Left ventricle myocardium superior (tissue), 1 donor: ENCODE data around the gene HES5. TPM values are rescaled to one million over a fixed set of nuclear protein-coding genes. Genes with fewer than 3 reads are reported as not detected.
A peak's percentile ranks its signal among the peaks of the same experiment; 100 is the strongest.

Source experiments
- ATAC-seq: fragments of 200-7000 bp; cut with Tn5 transposase; one replicate; pipeline ENCODE4 v1.9.1; 2020; ENCODE audit warnings: mild to moderate bottlenecking, moderate library complexity
- DNase-seq: peaks from one replicate; pipeline ENCODE4 v3.0.0-alpha.2; 2020
- intact Hi-C: fragments of 100-400 bp; cut with micrococcal nuclease; formaldehyde crosslinking; loops from one replicate; pipeline ENCODE4 v1.11.0; 2022
- total RNA-seq: library from RNA; stranded (reverse); fragmentation: NEBNext Ultra II Directional; extraction: Animal tissue kit (Norgen Biotek cat#: 25700); gene quantifications from one replicate; pipeline ENCODE4 v1.2.1, GENCODE V29; 2021
- donor health status: DM: no; HTN: yes; CAD: no; lungs with severe emphysema.

Gene HES5
- total RNA-seq, 1 donor from 2014 or later: 1.7 TPM

DNA sequence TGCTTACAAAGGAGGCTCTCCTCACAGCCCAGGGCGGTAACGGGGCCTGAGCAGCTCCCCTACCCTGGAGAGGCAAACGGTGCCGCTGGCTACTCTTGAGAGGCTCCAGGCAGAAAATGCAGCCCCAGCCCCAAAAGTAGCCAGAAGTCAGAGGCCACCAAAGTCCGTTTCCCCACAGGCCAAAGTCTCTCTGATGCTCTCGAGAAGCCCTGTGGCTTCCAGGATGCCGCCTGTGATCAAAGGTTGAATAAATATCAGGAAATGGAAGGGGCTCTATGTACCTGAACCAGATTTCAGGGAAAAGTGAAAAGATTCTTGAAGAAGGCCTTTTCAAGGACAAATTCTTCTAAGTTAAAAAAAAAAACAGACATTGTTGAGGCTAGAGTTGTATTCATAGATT is 7.8 kb downstream of the HES5 start:
- no peak for ATAC-seq
- intact Hi-C loops: no loop called here
- DNase-seq: no peak

DNA sequence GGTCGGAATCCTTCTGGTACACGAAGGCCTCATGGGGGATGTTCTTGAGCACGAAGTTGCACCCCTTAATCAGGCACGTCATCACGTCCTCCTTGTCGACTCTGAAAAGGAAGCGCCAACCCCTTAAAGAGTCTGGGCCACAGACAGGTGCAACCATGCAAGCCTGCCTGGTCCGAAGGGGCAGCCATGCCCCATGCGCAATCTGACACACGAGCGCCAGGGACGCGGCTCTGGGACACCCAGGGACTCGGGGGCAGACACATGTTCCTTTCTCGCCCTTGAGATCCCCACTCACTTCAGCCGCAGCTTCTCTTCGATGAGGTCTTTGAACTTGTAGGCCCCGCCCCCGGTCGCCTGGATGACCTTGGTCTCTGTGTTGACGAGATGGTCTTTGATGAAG is 9.3 kb downstream of the HES5 start:
- intact Hi-C loops: no loop called here
- ATAC-seq (no peak), DNase-seq (no peak)

DNA sequence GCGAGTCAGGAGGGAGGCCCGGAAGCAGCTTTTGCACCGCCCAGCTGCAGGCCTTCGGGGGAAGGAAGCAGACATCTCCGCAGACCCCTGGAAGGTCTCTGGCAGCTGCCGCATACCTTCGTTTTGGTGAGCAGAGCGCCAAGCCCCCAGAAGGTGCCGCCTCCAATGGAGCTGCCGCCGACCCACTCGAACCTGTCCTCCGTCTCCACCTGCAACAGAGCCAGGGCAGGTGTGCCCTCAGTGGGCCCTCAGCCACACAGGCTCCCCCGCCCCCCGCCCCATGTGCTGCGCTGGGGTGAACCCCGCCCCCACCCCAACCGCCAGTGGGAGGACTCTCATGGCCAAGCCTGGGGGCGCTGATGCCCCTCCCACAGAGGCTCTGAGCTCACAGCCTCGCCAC is 9.9 kb downstream of the HES5 start:
- ATAC-seq (no peak), DNase-seq (no peak)
- intact Hi-C loops: no loop called here

DNA sequence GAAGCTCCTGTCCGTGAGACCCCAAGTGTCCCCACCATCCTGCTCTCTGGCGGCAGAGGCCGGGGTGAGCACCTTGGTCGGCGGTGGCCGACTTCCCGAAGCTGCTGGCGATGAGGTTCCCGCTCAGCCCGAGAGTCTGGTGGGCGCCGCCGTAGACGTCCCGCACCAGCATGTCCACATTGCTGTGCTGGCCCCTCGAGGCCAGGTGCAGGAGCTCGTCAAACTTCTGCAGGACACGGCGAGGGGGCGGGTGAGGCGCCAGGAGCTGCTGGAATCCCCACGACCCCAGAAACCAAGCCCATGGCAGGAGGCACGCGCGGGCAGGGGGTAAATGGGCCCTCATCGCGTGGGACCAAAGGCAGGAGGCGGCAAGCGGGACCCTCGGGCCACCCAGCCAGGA is 10.3 kb downstream of the HES5 start:
- intact Hi-C loops: no loop called here
- ATAC-seq (no peak), DNase-seq (no peak)

DNA sequence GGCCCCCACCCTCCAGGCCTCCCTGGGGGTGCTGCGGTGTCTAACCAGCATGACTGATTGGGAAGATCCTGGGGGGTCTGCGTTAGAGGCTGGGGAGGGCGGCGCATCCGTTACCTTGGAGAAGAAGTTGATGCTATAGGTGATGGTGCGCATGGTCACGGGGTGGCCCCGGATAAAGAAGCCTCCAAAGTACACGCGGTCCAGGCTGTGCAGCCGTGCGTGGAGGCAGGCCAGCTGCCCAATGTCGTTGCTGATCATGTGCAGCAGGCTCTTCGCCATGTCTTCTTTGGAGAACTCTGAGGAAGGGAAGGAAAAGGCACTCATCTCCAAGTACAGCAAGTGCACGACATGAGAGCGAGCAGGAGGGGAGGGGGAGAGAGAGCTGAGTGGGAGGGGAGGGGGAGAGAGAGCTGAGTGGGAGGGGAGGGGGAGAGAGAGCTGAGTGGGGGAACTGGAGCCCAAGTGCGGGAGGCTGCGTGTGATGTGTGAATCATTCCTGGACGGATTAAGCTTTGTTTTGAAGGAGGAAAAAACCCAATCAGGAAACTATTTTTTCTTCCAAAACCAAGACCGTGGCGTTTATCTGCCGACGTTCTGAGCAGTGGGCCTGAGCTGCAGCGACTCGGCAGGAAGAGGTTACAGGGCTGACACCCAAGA is 10.9 kb downstream of the HES5 start:
- intact Hi-C loops: no loop called here
- DNase-seq (no peak), ATAC-seq (no peak)

DNA sequence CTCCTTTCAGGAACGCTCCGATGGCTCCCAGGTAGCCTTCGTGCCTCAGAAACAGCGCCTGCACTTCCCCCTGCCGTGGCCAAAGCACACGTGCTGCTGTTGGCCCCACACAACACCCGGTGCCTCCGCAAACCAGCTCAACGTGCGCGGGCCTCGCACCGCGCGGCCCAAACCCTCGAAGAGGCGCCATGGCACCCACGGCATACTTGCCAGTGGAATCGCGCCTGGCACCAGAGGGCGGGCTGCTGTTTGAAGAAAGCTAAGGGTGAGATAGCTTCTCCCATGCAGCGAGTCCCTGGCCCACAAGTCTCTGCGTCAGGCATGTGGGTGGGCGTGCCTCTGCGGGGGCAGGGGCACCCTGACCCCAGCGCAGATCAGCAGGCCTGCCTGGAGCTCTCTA is 11.5 kb downstream of the HES5 start:
- intact Hi-C loops: no loop called here
- no peak for DNase-seq
- no peak for ATAC-seq

DNA sequence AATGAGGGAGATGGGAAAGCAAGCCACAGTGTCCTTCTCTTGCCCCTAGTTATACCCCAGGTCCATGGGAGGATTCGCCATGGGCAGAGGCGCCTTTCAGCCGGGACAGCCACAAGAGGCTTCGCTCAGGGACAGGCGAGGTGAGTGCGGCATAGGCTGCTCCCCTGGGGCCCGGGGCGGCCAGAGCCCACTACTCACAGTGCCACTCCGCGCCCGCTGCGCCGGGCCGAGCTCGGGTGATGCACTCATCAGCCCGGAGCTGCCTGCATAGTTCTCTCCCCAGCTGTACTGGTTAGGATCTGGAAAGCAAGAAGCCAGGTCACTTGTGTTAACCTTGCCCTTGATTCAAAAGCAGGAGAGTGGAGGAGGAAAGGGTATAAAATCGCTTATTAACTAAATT is 12.1 kb downstream of the HES5 start:
- no peak for ATAC-seq
- intact Hi-C loops: no loop called here
- DNase-seq: no peak

DNA sequence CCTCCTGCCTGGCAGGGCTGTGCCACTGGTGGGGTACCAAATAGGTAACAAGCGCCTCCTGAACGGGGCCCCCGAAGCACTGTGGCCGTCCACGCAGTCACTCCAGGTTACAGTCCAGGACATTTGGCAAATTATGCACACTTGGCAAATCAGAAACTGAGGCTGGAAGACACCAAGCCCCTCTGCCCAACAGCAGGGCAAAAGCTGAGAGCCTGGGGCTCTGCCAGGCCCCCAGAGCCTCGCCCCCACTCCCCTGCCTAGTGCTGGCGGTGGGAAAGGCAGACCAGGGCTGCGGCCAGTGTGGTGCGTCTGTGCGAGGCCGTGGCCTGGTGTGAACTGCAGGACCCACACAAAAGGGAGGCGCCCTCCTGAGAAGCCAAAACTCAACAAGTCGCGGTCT is 13.1 kb downstream of the HES5 start:
- DNase-seq (no peak), ATAC-seq (no peak)
- intact Hi-C loops: no loop called here

DNA sequence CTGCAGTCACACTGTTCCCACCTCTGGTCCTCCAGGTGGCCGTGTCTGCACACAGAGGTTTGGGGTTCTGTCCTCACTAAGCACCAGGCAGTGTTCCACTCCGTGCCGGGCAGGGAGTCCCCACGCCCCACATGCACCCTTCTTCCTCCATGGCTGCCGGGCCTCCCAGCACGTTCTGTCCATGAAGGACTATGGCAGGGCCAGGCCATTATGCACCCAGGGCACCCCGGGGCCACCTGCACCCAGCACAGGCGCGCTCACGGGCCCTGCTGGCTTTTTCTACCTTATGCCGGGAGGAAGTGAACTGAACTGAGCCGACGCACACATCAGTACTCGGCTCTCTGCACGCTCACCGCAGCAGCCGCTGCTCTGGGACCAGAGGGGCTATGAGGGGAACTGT is 13.9 kb downstream of the HES5 start:
- DNase-seq: no peak
- intact Hi-C loops: no loop called here
- ATAC-seq: no peak

DNA sequence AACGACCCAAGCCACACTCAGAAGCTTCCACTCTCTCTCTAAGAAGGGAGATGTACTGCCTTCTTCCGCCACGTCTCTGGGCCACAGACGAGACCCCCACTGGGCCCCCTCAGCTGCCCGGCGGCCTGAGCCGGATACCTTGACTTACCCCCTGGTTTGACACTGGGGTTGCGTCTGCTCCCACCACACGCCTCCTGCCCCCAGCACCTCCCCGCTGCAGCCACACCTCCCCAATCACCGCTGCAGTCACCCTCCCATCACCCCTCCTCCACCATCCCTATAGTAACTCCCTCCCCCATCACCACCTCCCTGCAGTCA is 14.3 kb downstream of the HES5 start:
- intact Hi-C loops: no loop called here
- ATAC-seq: no peak
- no peak for DNase-seq

DNA sequence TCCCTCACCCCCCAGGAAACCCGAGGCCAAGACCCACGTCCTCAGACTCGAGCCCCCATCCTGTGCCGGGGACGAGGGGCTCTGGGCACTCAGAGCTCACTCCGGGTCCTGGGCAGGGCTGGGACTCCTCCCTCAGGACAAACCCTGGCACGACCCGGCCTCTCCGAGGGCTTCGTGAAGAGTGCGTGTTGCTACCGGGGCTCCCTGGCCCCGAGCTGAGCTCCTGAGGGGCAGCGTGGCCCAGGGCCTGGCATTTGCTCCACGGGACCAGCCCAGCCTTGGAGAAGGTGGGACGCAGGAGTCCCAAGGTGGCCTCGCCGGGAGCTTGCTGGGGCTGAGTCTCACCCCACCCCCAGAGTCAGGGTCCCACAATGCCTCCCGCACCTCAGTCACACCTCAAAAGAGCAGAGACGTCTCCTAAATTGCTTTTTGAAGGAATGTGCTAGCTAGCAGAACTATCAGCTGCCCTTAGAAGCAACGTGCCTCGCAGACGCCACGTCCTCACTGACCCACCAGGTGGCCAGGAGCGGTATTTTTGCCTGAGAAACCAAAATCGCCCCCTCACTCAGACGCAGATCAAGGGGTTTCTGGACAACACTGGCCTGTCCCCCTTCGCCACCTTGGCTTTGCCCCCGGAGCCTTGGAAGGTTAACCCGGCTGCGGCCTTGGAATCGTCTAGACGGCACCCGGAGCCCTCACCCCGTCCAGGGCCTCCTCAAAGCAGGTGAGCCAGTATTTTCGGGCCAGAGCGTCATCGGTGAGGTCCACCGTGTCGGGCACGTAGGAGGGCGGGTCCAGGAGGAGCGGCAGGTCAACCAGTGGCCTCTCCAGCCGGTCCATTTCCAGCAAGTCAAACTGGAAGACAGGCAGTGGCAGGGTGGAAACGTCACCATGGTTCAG is 14.9 kb downstream of the HES5 start:
- intact Hi-C loops: no loop called here
- no peak for ATAC-seq
- no peak for DNase-seq

DNA sequence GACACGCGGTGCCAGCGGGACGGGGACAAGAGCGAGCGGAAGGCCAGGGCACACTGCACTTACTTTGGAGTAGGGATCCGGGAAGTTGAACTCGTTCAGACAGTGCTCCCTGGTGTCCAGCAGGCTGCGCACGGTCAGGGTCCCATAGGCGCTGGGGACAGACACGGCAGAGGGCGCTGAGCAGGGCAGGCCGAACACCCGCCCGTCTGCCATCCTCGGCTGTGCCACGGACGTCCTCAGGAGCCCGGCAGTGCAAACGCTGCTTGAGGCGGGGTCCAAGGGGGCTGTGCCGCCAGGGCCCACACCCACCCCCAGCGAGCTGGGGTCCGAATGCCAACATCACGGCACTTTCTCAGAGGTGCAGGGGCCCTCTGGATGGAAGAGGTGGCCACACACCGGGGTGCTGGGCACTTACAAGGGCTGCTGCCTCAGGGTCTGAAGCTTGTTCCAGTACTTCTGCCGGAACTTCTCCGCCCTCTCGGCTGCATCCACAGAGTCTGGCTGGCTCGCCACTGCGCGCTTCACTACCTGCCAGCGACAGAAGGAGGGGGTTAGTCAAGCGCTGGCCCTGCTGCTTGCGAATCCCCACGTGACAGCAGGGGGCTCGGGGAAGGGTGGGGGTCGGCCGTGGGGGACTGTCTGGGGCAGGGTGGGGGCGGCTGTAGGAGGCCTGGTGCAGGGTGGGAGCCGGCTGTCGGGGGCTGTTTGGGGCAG is 16.0 kb downstream of the HES5 start:
- DNase-seq (no peak), ATAC-seq (no peak)
- intact Hi-C loops: no loop called here

DNA sequence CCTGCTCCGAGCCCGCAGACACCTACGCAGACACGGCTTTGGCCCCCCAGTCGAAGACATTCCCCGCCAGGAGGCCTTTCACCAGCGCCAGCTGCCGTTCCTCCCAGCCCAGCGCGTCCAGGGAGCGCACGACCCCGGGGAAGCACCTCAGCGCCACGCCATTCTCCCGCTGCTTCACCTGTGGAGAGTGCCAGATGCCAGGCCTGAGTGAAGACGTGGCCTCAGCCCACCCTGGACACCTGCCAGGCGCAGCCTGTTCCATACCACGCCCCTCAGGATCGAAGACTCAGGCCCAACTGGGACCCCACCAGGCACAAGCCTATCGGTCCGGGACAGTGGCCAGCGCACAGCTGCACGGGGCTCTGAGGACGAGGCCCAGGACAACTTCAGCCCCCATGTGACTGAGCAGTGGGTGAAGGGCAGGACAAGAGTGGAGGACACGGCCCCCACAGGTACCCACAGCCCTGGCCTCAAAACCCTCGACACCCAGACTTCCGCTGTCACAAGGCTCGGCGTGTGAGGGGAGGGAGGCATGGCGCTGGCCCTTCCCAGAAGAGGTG is 17.1 kb downstream of the HES5 start:
- DNase-seq (no peak), ATAC-seq (no peak)
- intact Hi-C loops: no loop called here

DNA sequence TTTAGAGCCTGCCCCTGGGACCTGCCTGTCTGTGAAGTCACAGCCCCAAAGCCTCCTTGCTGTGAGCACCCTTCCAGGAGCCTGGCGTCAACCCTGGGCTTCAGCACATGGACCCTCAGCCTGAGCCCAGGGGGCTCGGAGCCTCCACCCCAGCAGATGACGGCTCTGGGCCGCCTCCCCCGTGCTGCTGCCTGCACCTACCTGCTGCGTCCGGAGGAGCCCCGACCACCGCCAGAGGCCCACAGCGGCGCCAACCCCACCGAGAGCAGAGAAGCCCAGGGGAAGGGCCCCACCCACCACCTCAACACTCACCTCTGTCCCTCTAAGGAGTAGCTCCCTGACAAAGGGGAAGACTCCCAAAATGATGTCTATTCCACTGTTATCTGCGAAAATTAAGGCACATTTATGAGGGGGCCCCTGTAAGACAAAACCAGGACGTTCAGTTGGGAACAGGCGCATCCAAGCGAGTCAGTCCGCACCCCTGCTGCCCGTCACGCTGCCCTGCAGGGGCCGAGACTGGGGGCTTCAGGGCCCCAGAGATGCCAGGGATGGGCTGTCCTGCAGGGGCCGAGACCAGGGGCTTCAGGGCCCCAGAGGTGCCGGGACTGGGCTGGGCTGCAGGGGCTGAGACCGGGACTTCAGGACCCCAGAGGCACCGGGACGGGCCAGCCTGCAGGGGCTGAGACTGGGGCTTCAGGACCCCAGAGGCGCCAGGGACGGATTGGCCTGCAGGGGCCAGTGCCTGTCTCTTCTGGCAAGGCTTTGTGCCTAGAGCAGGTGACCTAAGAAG is 19.5 kb downstream of the HES5 start:
- intact Hi-C loops: no loop called here
- ATAC-seq (no peak), DNase-seq (no peak)

DNA sequence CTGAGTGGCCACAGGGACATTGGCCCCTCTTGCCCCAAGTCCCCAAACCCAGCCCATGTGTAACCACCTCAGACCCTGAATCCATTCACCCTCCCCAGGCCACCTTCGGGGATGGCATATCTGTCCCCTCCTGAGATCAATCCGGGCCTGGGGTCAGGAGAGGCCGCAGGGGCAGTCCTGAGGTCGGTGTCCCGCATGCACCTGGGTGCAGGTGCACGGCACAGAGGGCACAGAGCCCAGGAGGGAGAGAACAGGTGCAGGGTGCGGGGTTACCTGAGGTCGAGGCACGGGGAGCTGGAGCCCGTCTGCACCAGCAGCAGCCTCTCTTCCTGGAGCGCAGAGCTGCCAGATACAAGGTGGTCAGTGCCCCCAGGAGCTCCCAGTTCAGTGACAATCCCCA is 20.5 kb downstream of the HES5 start:
- no peak for ATAC-seq
- intact Hi-C loops: no loop called here
- DNase-seq: no peak

DNA sequence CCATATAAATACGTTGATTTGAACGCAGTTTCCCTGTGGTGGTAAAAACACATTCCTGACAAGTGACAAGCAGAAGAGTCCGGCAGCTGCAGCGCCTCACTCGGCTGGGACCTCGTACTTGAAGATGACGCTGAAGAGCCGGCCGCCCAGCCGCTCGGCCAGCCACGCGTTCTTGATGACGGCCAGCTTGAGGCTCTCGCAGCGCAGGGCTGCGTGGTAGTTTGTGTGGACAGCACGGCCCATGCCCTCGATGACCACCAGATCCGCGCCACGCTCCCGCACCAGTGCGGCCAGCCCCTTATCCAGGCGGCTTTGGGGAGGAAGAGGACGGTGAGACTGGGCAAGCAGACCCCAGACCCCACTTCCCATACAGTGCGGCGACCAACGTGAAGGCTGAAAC is 21.3 kb downstream of the HES5 start:
- intact Hi-C loops: no loop called here
- DNase-seq (no peak), ATAC-seq (no peak)

DNA sequence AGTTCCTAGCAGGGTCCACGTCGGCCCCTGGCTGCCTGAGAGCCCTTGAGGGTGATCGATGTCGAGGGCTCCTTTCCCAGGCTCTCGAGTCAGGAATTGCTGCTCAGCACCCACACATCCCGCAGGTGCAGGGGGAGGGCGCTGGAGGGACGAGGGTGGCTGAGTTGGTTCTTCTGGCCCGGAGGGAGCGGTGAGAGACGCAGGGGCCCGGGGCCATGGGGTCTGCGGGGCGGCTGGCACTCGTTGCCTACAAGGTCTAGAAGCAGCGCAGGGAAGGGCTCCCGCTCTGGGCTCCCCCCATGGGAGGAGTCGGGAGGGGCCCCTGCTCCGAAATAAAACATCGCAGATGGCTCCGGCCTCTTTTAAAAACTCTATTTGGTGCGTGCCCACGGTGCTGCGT is 21.9 kb downstream of the HES5 start:
- DNase-seq (no peak), ATAC-seq (no peak)
- intact Hi-C loops: no loop called here

DNA sequence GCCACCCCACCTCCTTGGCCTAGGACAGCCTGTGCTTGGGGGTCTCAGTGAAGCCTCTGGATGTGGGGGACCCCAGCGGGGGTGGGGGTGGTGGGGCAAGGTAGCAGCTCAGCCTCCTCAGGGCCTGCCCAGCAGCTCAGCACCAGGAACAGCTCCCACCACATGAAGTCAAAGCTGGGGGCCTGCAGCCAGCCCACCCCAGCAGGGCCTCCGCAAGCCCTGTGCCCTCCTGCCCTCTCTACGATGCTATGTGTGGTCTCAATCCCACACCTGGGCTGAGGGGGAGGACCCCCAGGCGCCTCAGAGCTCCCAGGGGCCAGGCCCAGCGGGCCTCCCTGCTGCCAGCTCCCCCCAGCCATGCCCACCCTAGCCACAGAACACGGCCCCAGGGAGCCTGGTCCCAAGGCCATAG is 22.3 kb downstream of the HES5 start:
- DNase-seq (no peak), ATAC-seq (peak; percentile 1)
- intact Hi-C loops: no loop called here

DNA sequence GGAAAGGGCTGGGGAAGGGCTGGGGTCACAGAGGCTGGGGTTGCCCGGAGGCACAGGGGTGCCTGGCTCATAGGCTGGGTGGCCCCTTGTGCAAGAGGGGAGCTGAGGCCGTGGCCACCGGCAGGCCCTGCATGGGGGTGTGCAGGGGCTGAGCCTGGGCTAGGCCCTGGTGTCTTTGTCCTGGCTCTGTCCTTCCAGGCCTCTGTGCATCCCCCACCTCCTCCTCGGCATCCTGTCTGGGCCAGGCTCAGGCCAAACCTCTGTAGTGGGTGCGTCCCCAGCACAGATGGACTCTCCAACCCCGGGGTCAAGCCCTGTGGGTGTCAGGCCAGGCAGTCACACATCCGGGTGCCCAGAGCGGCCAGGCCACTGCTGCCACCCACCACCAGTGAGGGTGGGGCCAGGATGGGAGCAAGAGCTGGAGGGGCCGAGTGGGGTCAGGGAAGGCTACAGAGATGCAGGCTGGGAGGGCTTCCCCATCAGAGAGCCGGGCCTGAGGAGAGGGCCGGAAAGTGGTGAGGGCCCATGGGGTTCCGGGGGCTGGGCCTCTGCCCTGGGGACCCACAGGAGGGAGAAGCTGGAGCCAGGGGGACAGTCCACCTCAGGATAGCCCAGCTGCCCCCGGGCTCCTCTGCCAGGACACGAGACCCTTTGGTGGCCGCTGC is 23.0 kb downstream of the HES5 start:
- DNase-seq (no peak), ATAC-seq (peak; percentile 18)
- intact Hi-C loops: no loop called here
